K562 (cell line): ENCODE results near the gene GNG7. TPM values are rescaled to one million over a fixed set of nuclear protein-coding genes. Genes with fewer than 3 reads are reported as not detected.

Experiments used
- ATAC-seq: fragments of 200-7000 bp; cut with Tn5 transposase; 3 replicates; pipeline ENCODE4 v1.9.1; 2020; ENCODE audit warnings: moderate library complexity
- BruUV-seq: library from RNA; stranded (reverse); fragments of 400-500 nt; replicated peaks from 2 replicates; lab custom pipeline; 2021; lab: Mats Ljungman, UMichigan
- CTCF ChIA-PET: fragments of 300-600 bp; formaldehyde crosslinking; extraction: SDS; loops from one replicate; lab custom pipeline; 2021; ENCODE audit warnings: low intra/inter-chr PET ratio; lab: Yijun Ruan, JAX
- POLR2A ChIA-PET: fragments of 300-600, 350-650 bp; sonication (Branson Sonifier 250); formaldehyde crosslinking; extraction: SDS; loops from one replicate; lab custom pipeline; 2021; ENCODE audit warnings: antibody characterized with exemption, inconsistent platforms; lab: Yijun Ruan, JAX
- DNase-seq, 4 experiments: peaks; one replicate each; pipeline versions ENCODE4 v3.0.0 to v3.0.0-alpha.2; 2011 to 2018; ENCODE audit warnings: low spot score in 3 of 4, mixed read lengths in 3 of 4; ENCODE audit errors: extremely low read depth in 1 of 4
- FAIRE-seq: peaks from 2 replicates; lab custom pipeline; 2011; peaks lifted over from hg19 to GRCh38; lab: Jason Lieb, UNC
- H2AFZ ChIP-seq: 2 replicates; pipeline ENCODE4 v1.6.0; 2011; ENCODE audit warnings: low read depth, low read length, control low read depth, inconsistent platforms
- H3K27ac ChIP-seq: fragments of 200-600 bp; 3 replicates; pipeline ENCODE4 v1.8.0; 2011; ENCODE audit warnings: low read depth, mild to moderate bottlenecking, control low read depth, inconsistent platforms, low read length, moderate library complexity, mixed read lengths; ENCODE audit errors: extremely low read depth
- H3K27me3 ChIP-seq, 2 experiments: fragments of 300-600 bp in 1 of 2; 2 replicates in 1 of 2; 3 replicates in 1 of 2; pipeline versions ENCODE4 v1.6.0 to v1.8.0; 2011; ENCODE audit warnings: inconsistent platforms in 2 of 2, low read length in 2 of 2, mild to moderate bottlenecking in 1 of 2, mixed read lengths in 1 of 2, moderate library complexity in 1 of 2; ENCODE audit not compliant: control insufficient read depth in 2 of 2, insufficient read depth in 2 of 2
- H3K36me3 ChIP-seq: fragments of 300-600 bp; 3 replicates; pipeline ENCODE4 v1.8.0; 2011; ENCODE audit warnings: mild to moderate bottlenecking, low read length, inconsistent platforms; ENCODE audit not compliant: control insufficient read depth, insufficient read depth
- H3K4me1 ChIP-seq, 2 experiments: fragments of 200-600 bp in 1 of 2; replicated peaks in 1 of 2; 2 replicates in 1 of 2; 3 replicates in 1 of 2; pipeline versions ENCODE4 v1.5.1 to v1.8.0; 2011; ENCODE audit warnings: inconsistent platforms in 2 of 2, low read length in 2 of 2, mild to moderate bottlenecking in 1 of 2, mixed read lengths in 1 of 2, moderate library complexity in 1 of 2; ENCODE audit not compliant: control insufficient read depth in 2 of 2, insufficient read depth in 2 of 2
- H3K4me2 ChIP-seq: 2 replicates; pipeline ENCODE4 v1.6.1; 2011; ENCODE audit warnings: low read length, control low read depth, inconsistent platforms, mixed read lengths; ENCODE audit not compliant: insufficient read depth
- H3K4me3 ChIP-seq: fragments of 200-600 bp; sonication (generic), shearing (Covaris generic); 2 replicates; pipeline ENCODE4 v1.5.1; 2016; ENCODE audit warnings: control low read depth, inconsistent platforms
- H3K79me2 ChIP-seq: fragments of 200-600 bp; 3 replicates; pipeline ENCODE4 v1.8.0; 2011; ENCODE audit warnings: low read length, inconsistent platforms; ENCODE audit not compliant: control insufficient read depth, insufficient read depth
- H3K9ac ChIP-seq, 2 experiments: 2 replicates each; pipeline versions ENCODE4 v1.6.0 to v1.6.1; 2011; ENCODE audit warnings: low read depth in 2 of 2, low read length in 2 of 2, control low read depth in 1 of 2, inconsistent platforms in 1 of 2, mild to moderate bottlenecking in 1 of 2, mixed read lengths in 1 of 2; ENCODE audit not compliant: insufficient read depth in 1 of 2
- H3K9me1 ChIP-seq: one replicate; pipeline ENCODE4 v1.6.0; 2011; ENCODE audit warnings: inconsistent platforms, mild to moderate bottlenecking, low read length, moderate library complexity; ENCODE audit not compliant: control insufficient read depth, insufficient read depth
- H3K9me3 ChIP-seq: replicated peaks from 2 replicates; pipeline ENCODE4 v1.5.1; 2011; ENCODE audit warnings: low read depth, low read length, inconsistent platforms; ENCODE audit not compliant: control insufficient read depth, insufficient read depth
- H4K20me1 ChIP-seq: replicated peaks from 2 replicates; pipeline ENCODE4 v1.6.1; 2011; ENCODE audit warnings: low read length, inconsistent platforms, mixed read lengths; ENCODE audit not compliant: control insufficient read depth, insufficient read depth
- BCOR ChIP-seq: fragments of 450-650 bp; IDR thresholded peaks from 2 replicates; pipeline ENCODE4 v1.6.1; 2016
- RBM25 ChIP-seq: fragments of 200-400 bp; formaldehyde crosslinking; IDR thresholded peaks from 2 replicates; pipeline ENCODE4 v1.6.1; 2018; ENCODE audit warnings: low read length, low read depth, moderate library complexity; ENCODE audit not compliant: severe bottlenecking
- UBTF ChIP-seq, 2 experiments: IDR thresholded peaks; 2 replicates each; pipeline ENCODE4 v1.6.1; 2012; ENCODE audit warnings: improper control_type of control experiment in 2 of 2, low read depth in 2 of 2, low read length in 2 of 2, borderline replicate concordance in 1 of 2
- ZNF146 ChIP-seq: IDR thresholded peaks from one replicate; pipeline ENCODE4 v1.6.1; 2018; ENCODE audit warnings: missing compliant biosample characterization; ENCODE audit not compliant: unreplicated experiment
- WGBS: fragments of 100-300 bp; shearing (Covaris generic); methylation state at CpG from one replicate; pipeline ENCODE4 v1.1.6; 2016; ENCODE audit warnings: low coverage, mixed read lengths; ENCODE audit not compliant: insufficient coverage; ENCODE audit errors: missing lambda C conversion rate; 5-methylcytosine and 5-hydroxymethylcytosine counted together
- in situ Hi-C: fragments of 300-500 bp; cut with MboI; formaldehyde crosslinking; loops from 4 replicates; pipeline ENCODE4 v1.15.0; 2018; ENCODE audit warnings: inconsistent platforms, mixed read lengths
- intact Hi-C: fragments of 100-400 bp; cut with micrococcal nuclease; formaldehyde crosslinking; loops from 2 replicates; pipeline ENCODE4 v1.14.2; 2022
- polyA plus RNA-seq, 8 experiments: library from polyadenylated mRNA; depleted of rRNA in 4 of 8; stranded (reverse) in 5 of 8; unstranded in 3 of 8; fragments of >200 nt; fragmentation: Nextera tagmentation in 2 of 8; fragmentation: Illumina TruSeq in 1 of 8; extraction: Ambion mirVana in 2 of 8; extraction: Trizol in 1 of 8; gene quantifications; 2 replicates each; pipeline versions ENCODE4 v1.2.1 to v1.2.3, GENCODE V29; 2011 to 2014; ENCODE audit warnings: inconsistent platforms in 1 of 8, missing spikeins in 1 of 8
- total RNA-seq, 7 experiments: library from RNA; depleted of rRNA in 6 of 7; stranded (reverse); fragments of >200 nt in 6 of 7; fragmentation: Illumina TruSeq in 2 of 7; extraction: Trizol in 2 of 7; gene quantifications; 2 replicates each; pipeline versions ENCODE4 v1.2.1 to v1.2.3, GENCODE V29; 2011 to 2021; ENCODE audit warnings: low replicate concordance in 1 of 7
- TF ChIP-seq, protein P1 (sequence below): fragments of 250-450 bp; sonication (Bioruptor Pico); IDR thresholded peaks from 2 replicates; pipeline ENCODE4 v1.4.0; 2020; ENCODE audit warnings: mild to moderate bottlenecking, moderate library complexity
- TF ChIP-seq, protein P2 (sequence below), 2 experiments: fragments of 450-650 bp in 1 of 2; sonication (generic) in 1 of 2; formaldehyde crosslinking in 1 of 2; IDR thresholded peaks; 2 replicates each; pipeline versions ENCODE4 v1.7.1 to v1.9.0; 2016 to 2022; ENCODE audit warnings: inconsistent platforms in 1 of 2, mild to moderate bottlenecking in 1 of 2, missing genetic modification reagents in 1 of 2

The GNG7 gene
- total and polyA plus RNA-seq, 9 of the 15 experiments (the other 6 are each of a cell fraction or from before 2014, with no cell fraction given) = 0.01 to 0.20 (median 0.06) TPM; not detected in 1

- H3K27ac ChIP-seq = no peak overlapping the region
- H4K20me1 ChIP-seq = no peaks in the 10 kb centered on the region
- no peaks in the 10 kb centered on the region for H3K9me3 ChIP-seq
- ATAC-seq = no peak
- no peaks in the 10 kb centered on the region for H3K9me1 ChIP-seq
- no peak overlapping the region for H3K4me2 ChIP-seq
- DNase-seq = no peak
- no peak overlapping the region for H3K4me3 ChIP-seq
- H3K9ac ChIP-seq = no peak overlapping the region
- in situ Hi-C loops = no loop called here
- H3K27me3 ChIP-seq = peaks cover 6 to 24% of the 10 kb centered on the region in 2 experiments; a peak in 3 of 5 replicates
- H3K36me3 ChIP-seq = no peaks in the 10 kb centered on the region
- FAIRE-seq = no peak
- ChIA-PET CTCF (no interaction called here), POLR2A (interaction anchor here (0.9 to 1.4 kb wide), 2 partner anchors 25 to 33 kb away, joined by 3 to 6 read pairs; partner anchors contain the start of gene GADD45B)
- H2AFZ ChIP-seq = no peak overlapping the region
- intact Hi-C loops = no loop called here
- BruUV-seq = no TSS peak
- H3K4me1 ChIP-seq = peaks cover 4 to 30% of the 10 kb centered on the region in 2 experiments; a peak in 4 of 5 replicates
- no peaks in the 10 kb centered on the region for H3K79me2 ChIP-seq
- WGBS = 33% methylated on average over 8 of the region's 8 CpGs
- TF ChIP-seq ZNF146 (CRISPR knock-in tag) (peak; percentile 99), UBTF (IDR thresholded peaks at IDR 0.05; ENCODE audit: borderline replicate concordance in 1 of 2, low read depth in 2 of 2, low read length in 2 of 2) (no peak), RBM25 (peak; percentile 75), BCOR (peak; percentile 83)
- TF ChIP-seq, protein P1, sequence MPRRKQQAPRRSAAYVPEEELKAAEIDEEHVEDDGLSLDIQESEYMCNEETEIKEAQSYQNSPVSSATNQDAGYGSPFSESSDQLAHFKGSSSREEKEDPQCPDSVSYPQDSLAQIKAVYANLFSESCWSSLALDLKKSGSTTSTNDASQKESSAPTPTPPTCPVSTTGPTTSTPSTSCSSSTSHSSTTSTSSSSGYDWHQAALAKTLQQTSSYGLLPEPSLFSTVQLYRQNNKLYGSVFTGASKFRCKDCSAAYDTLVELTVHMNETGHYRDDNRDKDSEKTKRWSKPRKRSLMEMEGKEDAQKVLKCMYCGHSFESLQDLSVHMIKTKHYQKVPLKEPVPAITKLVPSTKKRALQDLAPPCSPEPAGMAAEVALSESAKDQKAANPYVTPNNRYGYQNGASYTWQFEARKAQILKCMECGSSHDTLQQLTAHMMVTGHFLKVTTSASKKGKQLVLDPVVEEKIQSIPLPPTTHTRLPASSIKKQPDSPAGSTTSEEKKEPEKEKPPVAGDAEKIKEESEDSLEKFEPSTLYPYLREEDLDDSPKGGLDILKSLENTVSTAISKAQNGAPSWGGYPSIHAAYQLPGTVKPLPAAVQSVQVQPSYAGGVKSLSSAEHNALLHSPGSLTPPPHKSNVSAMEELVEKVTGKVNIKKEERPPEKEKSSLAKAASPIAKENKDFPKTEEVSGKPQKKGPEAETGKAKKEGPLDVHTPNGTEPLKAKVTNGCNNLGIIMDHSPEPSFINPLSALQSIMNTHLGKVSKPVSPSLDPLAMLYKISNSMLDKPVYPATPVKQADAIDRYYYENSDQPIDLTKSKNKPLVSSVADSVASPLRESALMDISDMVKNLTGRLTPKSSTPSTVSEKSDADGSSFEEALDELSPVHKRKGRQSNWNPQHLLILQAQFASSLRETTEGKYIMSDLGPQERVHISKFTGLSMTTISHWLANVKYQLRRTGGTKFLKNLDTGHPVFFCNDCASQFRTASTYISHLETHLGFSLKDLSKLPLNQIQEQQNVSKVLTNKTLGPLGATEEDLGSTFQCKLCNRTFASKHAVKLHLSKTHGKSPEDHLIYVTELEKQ (CRISPR knock-in tag) = no peak
- TF ChIP-seq, protein P2, sequence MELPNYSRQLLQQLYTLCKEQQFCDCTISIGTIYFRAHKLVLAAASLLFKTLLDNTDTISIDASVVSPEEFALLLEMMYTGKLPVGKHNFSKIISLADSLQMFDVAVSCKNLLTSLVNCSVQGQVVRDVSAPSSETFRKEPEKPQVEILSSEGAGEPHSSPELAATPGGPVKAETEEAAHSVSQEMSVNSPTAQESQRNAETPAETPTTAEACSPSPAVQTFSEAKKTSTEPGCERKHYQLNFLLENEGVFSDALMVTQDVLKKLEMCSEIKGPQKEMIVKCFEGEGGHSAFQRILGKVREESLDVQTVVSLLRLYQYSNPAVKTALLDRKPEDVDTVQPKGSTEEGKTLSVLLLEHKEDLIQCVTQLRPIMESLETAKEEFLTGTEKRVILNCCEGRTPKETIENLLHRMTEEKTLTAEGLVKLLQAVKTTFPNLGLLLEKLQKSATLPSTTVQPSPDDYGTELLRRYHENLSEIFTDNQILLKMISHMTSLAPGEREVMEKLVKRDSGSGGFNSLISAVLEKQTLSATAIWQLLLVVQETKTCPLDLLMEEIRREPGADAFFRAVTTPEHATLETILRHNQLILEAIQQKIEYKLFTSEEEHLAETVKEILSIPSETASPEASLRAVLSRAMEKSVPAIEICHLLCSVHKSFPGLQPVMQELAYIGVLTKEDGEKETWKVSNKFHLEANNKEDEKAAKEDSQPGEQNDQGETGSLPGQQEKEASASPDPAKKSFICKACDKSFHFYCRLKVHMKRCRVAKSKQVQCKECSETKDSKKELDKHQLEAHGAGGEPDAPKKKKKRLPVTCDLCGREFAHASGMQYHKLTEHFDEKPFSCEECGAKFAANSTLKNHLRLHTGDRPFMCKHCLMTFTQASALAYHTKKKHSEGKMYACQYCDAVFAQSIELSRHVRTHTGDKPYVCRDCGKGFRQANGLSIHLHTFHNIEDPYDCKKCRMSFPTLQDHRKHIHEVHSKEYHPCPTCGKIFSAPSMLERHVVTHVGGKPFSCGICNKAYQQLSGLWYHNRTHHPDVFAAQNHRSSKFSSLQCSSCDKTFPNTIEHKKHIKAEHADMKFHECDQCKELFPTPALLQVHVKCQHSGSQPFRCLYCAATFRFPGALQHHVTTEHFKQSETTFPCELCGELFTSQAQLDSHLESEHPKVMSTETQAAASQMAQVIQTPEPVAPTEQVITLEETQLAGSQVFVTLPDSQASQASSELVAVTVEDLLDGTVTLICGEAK (IDR thresholded peaks at IDR 0.05) = 0 out of 2 replicates have a peak, but pooled peaks have one; percentile 19
- TF ChIP-seq, protein P2 (CRISPR knock-in tag; IDR thresholded peaks at IDR 0.05) = no peak
Observed at GRCh38 chr19:2509096-2509495, 193.4 kb downstream of the GNG7 start.
